ENCODE measurements around the gene LYPD6.

LYPD6 gene

GRCh38 chr2:149430743-149431736, 100.7 kb downstream of the LYPD6 start:
- no peak for FAIRE-seq
- TF ChIP-seq POLR2A (IDR thresholded peaks at IDR 0.05; ENCODE audit: low read depth, low read length) = no peak

GRCh38 chr2:149438330-149438960, 108.1 kb downstream of the LYPD6 start:
- DNase-seq (ENCODE audit: insufficient read length, low spot score) = no peak
- no peak for FAIRE-seq
- TF ChIP-seq POLR2A (IDR thresholded peaks at IDR 0.05; ENCODE audit: low read depth, low read length) = no peak

More at GRCh38 chr2:149430743-149431736, 100.7 kb downstream of the LYPD6 start:
- no peak for DNase-seq (ENCODE audit: insufficient read length, low spot score)

- TF ChIP-seq POLR2A (IDR thresholded peaks at IDR 0.05; ENCODE audit: low read depth, low read length) = no peak
- FAIRE-seq (no peak), DNase-seq (ENCODE audit: insufficient read length, low spot score) (no peak)
Observed at GRCh38 chr2:149441255-149441654, 110.9 kb downstream of the LYPD6 start.

GRCh38 chr2:149442346-149442745, 112.0 kb downstream of the LYPD6 start:
- no peak for TF ChIP-seq POLR2A (IDR thresholded peaks at IDR 0.05; ENCODE audit: low read depth, low read length)
- FAIRE-seq (no peak), DNase-seq (ENCODE audit: insufficient read length, low spot score) (no peak)

- no peak for TF ChIP-seq POLR2A (IDR thresholded peaks at IDR 0.05; ENCODE audit: low read depth, low read length)
- DNase-seq (ENCODE audit: insufficient read length, low spot score) (no peak), FAIRE-seq (no peak)
Observed at GRCh38 chr2:149443150-149443549, 112.8 kb downstream of the LYPD6 start.

- FAIRE-seq (no peak), DNase-seq (ENCODE audit: insufficient read length, low spot score) (no peak)
- no peak for TF ChIP-seq POLR2A (IDR thresholded peaks at IDR 0.05; ENCODE audit: low read depth, low read length)
Observed at GRCh38 chr2:149446748-149447147, 116.4 kb downstream of the LYPD6 start.

- DNase-seq (ENCODE audit: insufficient read length, low spot score) (no peak), FAIRE-seq (no peak)
- TF ChIP-seq POLR2A (IDR thresholded peaks at IDR 0.05; ENCODE audit: low read depth, low read length) = no peak
Observed at GRCh38 chr2:149448315-149448714, 117.9 kb downstream of the LYPD6 start.

- no peak for FAIRE-seq
Observed at GRCh38 chr2:149449017-149449416, 118.6 kb downstream of the LYPD6 start.

GRCh38 chr2:149451417-149452165, 121.2 kb downstream of the LYPD6 start:
- FAIRE-seq (no peak), DNase-seq (ENCODE audit: insufficient read length, low spot score) (no peak)

More at GRCh38 chr2:149449017-149449416, 118.6 kb downstream of the LYPD6 start:
- no peak for TF ChIP-seq POLR2A (IDR thresholded peaks at IDR 0.05; ENCODE audit: low read depth, low read length)
- no peak for DNase-seq (ENCODE audit: insufficient read length, low spot score)

GRCh38 chr2:149456285-149456684, 125.9 kb downstream of the LYPD6 start:
- DNase-seq (ENCODE audit: insufficient read length, low spot score) (no peak), FAIRE-seq (no peak)
- no peak for TF ChIP-seq POLR2A (IDR thresholded peaks at IDR 0.05; ENCODE audit: low read depth, low read length)

More at GRCh38 chr2:149451417-149452165, 121.2 kb downstream of the LYPD6 start:
- TF ChIP-seq POLR2A (IDR thresholded peaks at IDR 0.05; ENCODE audit: low read depth, low read length) = no peak

GRCh38 chr2:149458502-149458901, 128.1 kb downstream of the LYPD6 start:
- no peak for TF ChIP-seq POLR2A (IDR thresholded peaks at IDR 0.05; ENCODE audit: low read depth, low read length)
- no peak for DNase-seq (ENCODE audit: insufficient read length, low spot score)
- FAIRE-seq = no peak

- no peak for TF ChIP-seq POLR2A (IDR thresholded peaks at IDR 0.05; ENCODE audit: low read depth, low read length)
- no peak for DNase-seq (ENCODE audit: insufficient read length, low spot score)
- FAIRE-seq = no peak
Observed at GRCh38 chr2:149463328-149464002, 133.1 kb downstream of the LYPD6 start.

GRCh38 chr2:149464396-149464795, 134.0 kb downstream of the LYPD6 start:
- DNase-seq (ENCODE audit: insufficient read length, low spot score) (no peak), FAIRE-seq (no peak)
- no peak for TF ChIP-seq POLR2A (IDR thresholded peaks at IDR 0.05; ENCODE audit: low read depth, low read length)
